GM23338 (cell line): Measurements from ENCODE around the gene KRTAP10-10. TPM values are rescaled to one million over a fixed set of nuclear protein-coding genes. Genes with fewer than 3 reads are reported as not detected.

ENCODE experiments used
- ATAC-seq: fragments of 200-7000 bp; cut with Tn5 transposase; 3 replicates; pipeline ENCODE4 v1.9.1; 2020
- DNase-seq: peaks from one replicate; pipeline ENCODE4 v3.0.0-alpha.2; 2015; ENCODE audit warnings: low spot score
- H2AFZ ChIP-seq: fragments of 200-600 bp; sonication (generic); 2 replicates; pipeline ENCODE4 v1.8.0; 2016; ENCODE audit warnings: antibody characterized with exemption, mild to moderate bottlenecking, moderate library complexity
- H3F3A ChIP-seq: fragments of 200-600 bp; sonication (generic); replicated peaks from 2 replicates; pipeline ENCODE4 v1.8.0; 2017; ENCODE audit warnings: antibody characterized with exemption, mixed run types, low read depth
- H3K27ac ChIP-seq: fragments of 200-600 bp; sonication (generic); 2 replicates; pipeline ENCODE4 v1.6.1; 2016; ENCODE audit warnings: low read depth
- H3K27me3 ChIP-seq: fragments of 200-600 bp; sonication (generic); 2 replicates; pipeline ENCODE4 v1.8.0; 2016; ENCODE audit warnings: mild to moderate bottlenecking, mixed run types, moderate library complexity; ENCODE audit not compliant: insufficient read depth
- H3K36me3 ChIP-seq: fragments of 200-600 bp; sonication (generic); 2 replicates; pipeline ENCODE4 v1.8.0; 2016; ENCODE audit warnings: mild to moderate bottlenecking; ENCODE audit not compliant: insufficient read depth
- H3K4me1 ChIP-seq: fragments of 200-600 bp; sonication (generic); 2 replicates; pipeline ENCODE4 v1.8.0; 2016; ENCODE audit warnings: mild to moderate bottlenecking, moderate library complexity; ENCODE audit not compliant: insufficient read depth
- H3K4me2 ChIP-seq: fragments of 200-600 bp; sonication (generic); 2 replicates; pipeline ENCODE4 v1.7.1; 2017; ENCODE audit warnings: mixed run types
- H3K4me3 ChIP-seq: fragments of 200-600 bp; sonication (generic); 2 replicates; pipeline ENCODE4 v1.6.1; 2016; ENCODE audit warnings: mixed run types
- H3K79me2 ChIP-seq: fragments of 200-600 bp; sonication (generic); replicated peaks from 2 replicates; pipeline ENCODE4 v1.8.0; 2017; ENCODE audit warnings: mild to moderate bottlenecking; ENCODE audit not compliant: insufficient read depth
- H3K9me2 ChIP-seq: fragments of 200-600 bp; sonication (generic); 2 replicates; pipeline ENCODE4 v1.8.0; 2017; ENCODE audit not compliant: insufficient read depth
- H4K20me1 ChIP-seq: fragments of 200-600 bp; sonication (generic); replicated peaks from 2 replicates; pipeline ENCODE4 v1.8.0; 2017; ENCODE audit warnings: mild to moderate bottlenecking; ENCODE audit not compliant: insufficient read depth
- H3K27ac Mint-ChIP-seq: 2 replicates; pipeline ENCODE4 v1.8.0; 2020; ENCODE audit warnings: inconsistent platforms, mild to moderate bottlenecking, moderate library complexity, mixed read lengths
- H3K27me3 Mint-ChIP-seq: 3 replicates; pipeline ENCODE4 v1.8.0; 2022; ENCODE audit warnings: low read depth, mild to moderate bottlenecking, moderate library complexity, mixed read lengths, inconsistent platforms; ENCODE audit not compliant: insufficient read depth, poor library complexity
- H3K36me3 Mint-ChIP-seq: 3 replicates; pipeline ENCODE4 v1.8.0; 2021; ENCODE audit warnings: low read depth, mild to moderate bottlenecking, inconsistent platforms, moderate library complexity, mixed read lengths
- H3K4me1 Mint-ChIP-seq: 3 replicates; pipeline ENCODE4 v1.8.0; 2020; ENCODE audit warnings: mild to moderate bottlenecking, inconsistent platforms, mixed read lengths
- H3K4me3 Mint-ChIP-seq: 3 replicates; pipeline ENCODE4 v1.8.0; 2021; ENCODE audit warnings: moderate library complexity, mild to moderate bottlenecking, inconsistent platforms, mixed read lengths
- H3K9me3 Mint-ChIP-seq: 3 replicates; pipeline ENCODE4 v1.8.0; 2020; ENCODE audit warnings: moderate library complexity, mild to moderate bottlenecking, inconsistent platforms, mixed read lengths
- CREB1 ChIP-seq: fragments of 250-450 bp; sonication (Bioruptor Pico); IDR thresholded peaks from 2 replicates; pipeline ENCODE4 v1.5.0; 2020; ENCODE audit warnings: low read depth, mild to moderate bottlenecking, moderate library complexity
- EZH2phosphoT487 ChIP-seq: fragments of 200-600 bp; sonication (generic); IDR thresholded peaks from one replicate; pipeline ENCODE4 v1.8.1; 2018; ENCODE audit warnings: antibody characterized with exemption; ENCODE audit not compliant: unreplicated experiment
- NANOG ChIP-seq: IDR thresholded peaks from 2 replicates; pipeline ENCODE4 v1.6.1; 2016; ENCODE audit warnings: antibody characterized with exemption, borderline replicate concordance
- POLR2AphosphoS5 ChIP-seq: IDR thresholded peaks from 2 replicates; pipeline ENCODE4 v1.6.1; 2016; ENCODE audit warnings: antibody characterized with exemption, low read depth
- ZNF114 ChIP-seq: fragments of 250-450 bp; sonication (Bioruptor Pico); IDR thresholded peaks from 2 replicates; pipeline ENCODE4 v1.5.0; 2020; ENCODE audit warnings: mild to moderate bottlenecking, moderate library complexity
- ZNF331 ChIP-seq: fragments of 250-450 bp; sonication (Bioruptor Pico); IDR thresholded peaks from 2 replicates; pipeline ENCODE4 v1.5.0; 2020; ENCODE audit warnings: low read depth, mild to moderate bottlenecking, moderate library complexity
- polyA plus RNA-seq: library from polyadenylated mRNA; unstranded; fragments of >200 nt; fragmentation: Nextera tagmentation; extraction: Ambion mirVana; gene quantifications from 2 replicates; pipeline ENCODE4 v1.2.1, GENCODE V29; 2016
- total RNA-seq: library from RNA; depleted of rRNA; stranded (reverse); fragments of >200 nt; shearing (Covaris generic); gene quantifications from 2 replicates; pipeline ENCODE4 v1.2.3, GENCODE V29; 2014
- TF ChIP-seq, protein P1 (sequence below), 2 experiments: fragments of 200-600 bp in 1 of 2; sonication (generic) in 1 of 2; conservative IDR thresholded peaks; 2 replicates each; pipeline versions ENCODE4 v1.5.1 to v1.6.1; 2016 to 2017; ENCODE audit warnings: antibody characterized with exemption in 2 of 2, low read depth in 2 of 2, mild to moderate bottlenecking in 2 of 2, moderate library complexity in 1 of 2
- TF ChIP-seq, protein P2 (sequence below): IDR thresholded peaks from 2 replicates; pipeline ENCODE4 v1.6.1; 2016; ENCODE audit warnings: antibody characterized with exemption
- TF ChIP-seq, protein P3 (sequence below): fragments of 250-450 bp; sonication (Bioruptor Pico); IDR thresholded peaks from 2 replicates; pipeline ENCODE4 v1.5.0; 2020; ENCODE audit warnings: mild to moderate bottlenecking, moderate library complexity

KRTAP10-10 gene
- total and polyA plus RNA-seq, 2 experiments from 2014 or later, result not detected

DNA sequence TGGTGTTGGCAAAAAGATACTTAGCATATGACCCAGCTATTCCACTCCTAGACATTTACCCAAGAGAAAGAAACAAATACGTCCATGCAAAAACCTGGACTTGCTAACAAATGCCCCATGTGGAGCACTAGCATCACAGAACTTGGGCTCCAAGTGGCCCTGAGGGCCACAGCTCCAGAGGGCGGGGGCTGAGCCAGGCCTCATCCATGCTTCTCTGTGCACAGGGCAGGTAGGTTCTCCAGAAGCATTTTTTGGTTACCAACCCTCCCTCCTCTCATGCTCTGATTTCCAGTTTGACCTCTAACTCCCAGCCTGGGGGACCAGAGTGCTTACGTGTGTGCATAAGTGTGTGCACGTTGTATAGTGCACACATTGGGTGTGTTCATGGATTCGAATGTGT is 27.5 kb downstream of the KRTAP10-10 start:
- Mint-ChIP-seq H3K4me3 (no peak overlapping the region), H3K36me3 (peaks cover 6% of the 10 kb centered on the region; the same call in 2 of the 3 replicates), H3K27me3 (peaks cover 3% of the 10 kb centered on the region), H3K9me3 (peaks cover 23% of the 10 kb centered on the region), H3K4me1 (peaks cover 16% of the 10 kb centered on the region), H3K27ac (no peak overlapping the region)
- no peak overlapping the region for H3K27ac ChIP-seq
- H3K27me3 ChIP-seq, result no peaks in the 10 kb centered on the region
- no peak overlapping the region for H2AFZ ChIP-seq
- no peak overlapping the region for H3K4me3 ChIP-seq
- H4K20me1 ChIP-seq, result no peaks in the 10 kb centered on the region
- H3K4me1 ChIP-seq, result peaks cover 14% of the 10 kb centered on the region
- H3K4me2 ChIP-seq, result no peak overlapping the region
- DNase-seq, result no peak
- ATAC-seq, result no peak
- H3F3A ChIP-seq, result 0 out of 2 replicates have a peak, but pooled peaks cover 3% of the 10 kb centered on the region
- H3K79me2 ChIP-seq, result no peaks in the 10 kb centered on the region
- H3K9me2 ChIP-seq, result no peaks in the 10 kb centered on the region
- TF ChIP-seq ZNF114 (CRISPR knock-in tag), result no peak
- no peak for TF ChIP-seq POLR2AphosphoS5
- TF ChIP-seq EZH2phosphoT487, result no peak
- TF ChIP-seq ZNF331 (CRISPR knock-in tag), result no peak
- no peaks in the 10 kb centered on the region for H3K36me3 ChIP-seq

DNA sequence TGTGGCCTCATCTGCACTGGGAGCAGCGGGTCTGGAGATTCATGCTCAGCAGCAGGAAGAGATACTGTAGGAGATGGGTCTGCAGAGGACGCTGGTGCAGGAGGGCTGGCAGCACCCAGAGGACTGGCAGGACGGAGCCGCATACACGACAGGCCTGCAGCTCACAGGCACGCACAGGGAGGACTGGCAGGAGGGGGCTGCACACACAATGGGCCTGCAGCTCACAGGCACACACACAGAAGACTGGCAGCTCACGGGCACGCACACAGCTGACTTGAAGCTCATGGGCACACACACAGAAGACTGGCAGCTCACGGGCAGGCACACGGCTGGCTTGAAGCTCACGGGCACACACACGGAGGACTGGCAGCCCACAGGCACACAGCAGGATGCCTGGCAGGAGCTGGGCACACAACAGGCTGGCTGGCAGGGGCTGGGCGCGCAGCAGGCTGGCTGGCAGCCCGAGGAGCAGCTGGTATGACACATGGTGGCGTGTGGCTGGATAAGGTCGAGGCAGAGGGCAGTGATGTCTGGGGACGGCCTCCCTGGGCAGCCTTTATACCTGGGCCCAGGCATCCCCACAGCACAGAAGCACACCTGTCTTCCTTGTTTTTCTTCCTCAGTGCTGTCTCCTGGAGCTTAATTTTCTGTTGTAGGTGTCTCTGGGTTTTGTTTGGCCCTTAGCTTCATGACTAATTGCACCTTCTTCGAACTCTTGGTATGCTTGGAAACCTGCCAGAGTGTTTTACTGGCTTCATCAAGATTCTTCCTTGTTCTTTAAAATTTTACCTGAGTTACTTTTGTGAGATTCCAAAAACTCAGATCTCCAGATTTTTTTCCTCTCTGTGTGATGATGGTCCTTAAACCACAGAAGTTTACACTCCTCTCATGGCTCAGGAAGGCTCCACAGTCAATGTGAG is 29.5 kb downstream of the KRTAP10-10 start, which contains the start of gene KRTAP12-2:
Gene KRTAP12-2 (minus strand): TSS at position 527 of the 920 bp plus-strand sequence. CDS start 41 bp downstream, at position 486.
- Mint-ChIP-seq H3K9me3 (peaks cover 39% of the 10 kb centered on the region), H3K27me3 (peaks cover 1% of the 10 kb centered on the region), H3K4me1 (peaks cover 2% of the 10 kb centered on the region), H3K4me3 (no peak within 1 kb of the TSS), H3K27ac (no peak within 1 kb of the TSS), H3K36me3 (peaks cover 12% of the 10 kb centered on the region)
- Histone ChIP-seq H3K27ac (no peak within 1 kb of the TSS), H4K20me1 (no peaks in the 10 kb centered on the region), H3K36me3 (no peaks in the 10 kb centered on the region), H2AFZ (no peak within 1 kb of the TSS), H3F3A (no peaks in the 10 kb centered on the region), H3K79me2 (no peaks in the 10 kb centered on the region), H3K27me3 (no peaks in the 10 kb centered on the region), H3K4me1 (no peaks in the 10 kb centered on the region), H3K4me2 (no peak within 1 kb of the TSS), H3K9me2 (no peaks in the 10 kb centered on the region), H3K4me3 (no peak within 1 kb of the TSS)
- DNase-seq, result no peak
- TF ChIP-seq NANOG, result no peak
- TF ChIP-seq, protein P1, sequence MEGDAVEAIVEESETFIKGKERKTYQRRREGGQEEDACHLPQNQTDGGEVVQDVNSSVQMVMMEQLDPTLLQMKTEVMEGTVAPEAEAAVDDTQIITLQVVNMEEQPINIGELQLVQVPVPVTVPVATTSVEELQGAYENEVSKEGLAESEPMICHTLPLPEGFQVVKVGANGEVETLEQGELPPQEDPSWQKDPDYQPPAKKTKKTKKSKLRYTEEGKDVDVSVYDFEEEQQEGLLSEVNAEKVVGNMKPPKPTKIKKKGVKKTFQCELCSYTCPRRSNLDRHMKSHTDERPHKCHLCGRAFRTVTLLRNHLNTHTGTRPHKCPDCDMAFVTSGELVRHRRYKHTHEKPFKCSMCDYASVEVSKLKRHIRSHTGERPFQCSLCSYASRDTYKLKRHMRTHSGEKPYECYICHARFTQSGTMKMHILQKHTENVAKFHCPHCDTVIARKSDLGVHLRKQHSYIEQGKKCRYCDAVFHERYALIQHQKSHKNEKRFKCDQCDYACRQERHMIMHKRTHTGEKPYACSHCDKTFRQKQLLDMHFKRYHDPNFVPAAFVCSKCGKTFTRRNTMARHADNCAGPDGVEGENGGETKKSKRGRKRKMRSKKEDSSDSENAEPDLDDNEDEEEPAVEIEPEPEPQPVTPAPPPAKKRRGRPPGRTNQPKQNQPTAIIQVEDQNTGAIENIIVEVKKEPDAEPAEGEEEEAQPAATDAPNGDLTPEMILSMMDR (conservative IDR thresholded peaks at IDR 0.05; ENCODE audit: low read depth in 2 of 2), result no peak
- TF ChIP-seq, protein P2, sequence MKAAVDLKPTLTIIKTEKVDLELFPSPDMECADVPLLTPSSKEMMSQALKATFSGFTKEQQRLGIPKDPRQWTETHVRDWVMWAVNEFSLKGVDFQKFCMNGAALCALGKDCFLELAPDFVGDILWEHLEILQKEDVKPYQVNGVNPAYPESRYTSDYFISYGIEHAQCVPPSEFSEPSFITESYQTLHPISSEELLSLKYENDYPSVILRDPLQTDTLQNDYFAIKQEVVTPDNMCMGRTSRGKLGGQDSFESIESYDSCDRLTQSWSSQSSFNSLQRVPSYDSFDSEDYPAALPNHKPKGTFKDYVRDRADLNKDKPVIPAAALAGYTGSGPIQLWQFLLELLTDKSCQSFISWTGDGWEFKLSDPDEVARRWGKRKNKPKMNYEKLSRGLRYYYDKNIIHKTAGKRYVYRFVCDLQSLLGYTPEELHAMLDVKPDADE, result no peak
- TF ChIP-seq, protein P3, sequence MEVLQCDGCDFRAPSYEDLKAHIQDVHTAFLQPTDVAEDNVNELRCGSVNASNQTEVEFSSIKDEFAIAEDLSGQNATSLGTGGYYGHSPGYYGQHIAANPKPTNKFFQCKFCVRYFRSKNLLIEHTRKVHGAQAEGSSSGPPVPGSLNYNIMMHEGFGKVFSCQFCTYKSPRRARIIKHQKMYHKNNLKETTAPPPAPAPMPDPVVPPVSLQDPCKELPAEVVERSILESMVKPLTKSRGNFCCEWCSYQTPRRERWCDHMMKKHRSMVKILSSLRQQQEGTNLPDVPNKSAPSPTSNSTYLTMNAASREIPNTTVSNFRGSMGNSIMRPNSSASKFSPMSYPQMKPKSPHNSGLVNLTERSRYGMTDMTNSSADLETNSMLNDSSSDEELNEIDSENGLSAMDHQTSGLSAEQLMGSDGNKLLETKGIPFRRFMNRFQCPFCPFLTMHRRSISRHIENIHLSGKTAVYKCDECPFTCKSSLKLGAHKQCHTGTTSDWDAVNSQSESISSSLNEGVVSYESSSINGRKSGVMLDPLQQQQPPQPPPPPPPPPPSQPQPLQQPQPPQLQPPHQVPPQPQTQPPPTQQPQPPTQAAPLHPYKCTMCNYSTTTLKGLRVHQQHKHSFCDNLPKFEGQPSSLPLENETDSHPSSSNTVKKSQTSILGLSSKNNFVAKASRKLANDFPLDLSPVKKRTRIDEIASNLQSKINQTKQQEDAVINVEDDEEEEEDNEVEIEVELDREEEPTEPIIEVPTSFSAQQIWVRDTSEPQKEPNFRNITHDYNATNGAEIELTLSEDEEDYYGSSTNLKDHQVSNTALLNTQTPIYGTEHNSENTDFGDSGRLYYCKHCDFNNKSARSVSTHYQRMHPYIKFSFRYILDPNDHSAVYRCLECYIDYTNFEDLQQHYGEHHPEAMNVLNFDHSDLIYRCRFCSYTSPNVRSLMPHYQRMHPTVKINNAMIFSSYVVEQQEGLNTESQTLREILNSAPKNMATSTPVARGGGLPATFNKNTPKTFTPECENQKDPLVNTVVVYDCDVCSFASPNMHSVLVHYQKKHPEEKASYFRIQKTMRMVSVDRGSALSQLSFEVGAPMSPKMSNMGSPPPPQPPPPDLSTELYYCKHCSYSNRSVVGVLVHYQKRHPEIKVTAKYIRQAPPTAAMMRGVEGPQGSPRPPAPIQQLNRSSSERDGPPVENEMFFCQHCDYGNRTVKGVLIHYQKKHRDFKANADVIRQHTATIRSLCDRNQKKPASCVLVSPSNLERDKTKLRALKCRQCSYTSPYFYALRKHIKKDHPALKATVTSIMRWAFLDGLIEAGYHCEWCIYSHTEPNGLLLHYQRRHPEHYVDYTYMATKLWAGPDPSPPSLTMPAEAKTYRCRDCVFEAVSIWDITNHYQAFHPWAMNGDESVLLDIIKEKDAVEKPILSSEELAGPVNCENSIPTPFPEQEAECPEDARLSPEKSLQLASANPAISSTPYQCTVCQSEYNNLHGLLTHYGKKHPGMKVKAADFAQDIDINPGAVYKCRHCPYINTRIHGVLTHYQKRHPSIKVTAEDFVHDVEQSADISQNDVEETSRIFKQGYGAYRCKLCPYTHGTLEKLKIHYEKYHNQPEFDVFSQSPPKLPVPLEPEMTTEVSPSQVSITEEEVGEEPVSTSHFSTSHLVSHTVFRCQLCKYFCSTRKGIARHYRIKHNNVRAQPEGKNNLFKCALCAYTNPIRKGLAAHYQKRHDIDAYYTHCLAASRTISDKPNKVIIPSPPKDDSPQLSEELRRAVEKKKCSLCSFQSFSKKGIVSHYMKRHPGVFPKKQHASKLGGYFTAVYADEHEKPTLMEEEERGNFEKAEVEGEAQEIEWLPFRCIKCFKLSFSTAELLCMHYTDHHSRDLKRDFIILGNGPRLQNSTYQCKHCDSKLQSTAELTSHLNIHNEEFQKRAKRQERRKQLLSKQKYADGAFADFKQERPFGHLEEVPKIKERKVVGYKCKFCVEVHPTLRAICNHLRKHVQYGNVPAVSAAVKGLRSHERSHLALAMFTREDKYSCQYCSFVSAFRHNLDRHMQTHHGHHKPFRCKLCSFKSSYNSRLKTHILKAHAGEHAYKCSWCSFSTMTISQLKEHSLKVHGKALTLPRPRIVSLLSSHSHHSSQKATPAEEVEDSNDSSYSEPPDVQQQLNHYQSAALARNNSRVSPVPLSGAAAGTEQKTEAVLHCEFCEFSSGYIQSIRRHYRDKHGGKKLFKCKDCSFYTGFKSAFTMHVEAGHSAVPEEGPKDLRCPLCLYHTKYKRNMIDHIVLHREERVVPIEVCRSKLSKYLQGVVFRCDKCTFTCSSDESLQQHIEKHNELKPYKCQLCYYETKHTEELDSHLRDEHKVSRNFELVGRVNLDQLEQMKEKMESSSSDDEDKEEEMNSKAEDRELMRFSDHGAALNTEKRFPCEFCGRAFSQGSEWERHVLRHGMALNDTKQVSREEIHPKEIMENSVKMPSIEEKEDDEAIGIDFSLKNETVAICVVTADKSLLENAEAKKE, result no peak
- TF ChIP-seq CREB1 (CRISPR knock-in tag), result no peak
- ATAC-seq, result no peak
